ENCODE results near the gene ALDH2. TPM values are rescaled to one million over a fixed set of nuclear protein-coding genes. Genes with fewer than 3 reads are reported as not detected.
"Not testable (repeated sequence)": the region's sequence is repeated elsewhere in the genome, so short reads cannot be mapped to it uniquely, and the experiment has no call there.

ALDH2 gene
- total RNA-seq, 2 experiments from 2014 or later = 3.2 to 3.8 TPM

DNA sequence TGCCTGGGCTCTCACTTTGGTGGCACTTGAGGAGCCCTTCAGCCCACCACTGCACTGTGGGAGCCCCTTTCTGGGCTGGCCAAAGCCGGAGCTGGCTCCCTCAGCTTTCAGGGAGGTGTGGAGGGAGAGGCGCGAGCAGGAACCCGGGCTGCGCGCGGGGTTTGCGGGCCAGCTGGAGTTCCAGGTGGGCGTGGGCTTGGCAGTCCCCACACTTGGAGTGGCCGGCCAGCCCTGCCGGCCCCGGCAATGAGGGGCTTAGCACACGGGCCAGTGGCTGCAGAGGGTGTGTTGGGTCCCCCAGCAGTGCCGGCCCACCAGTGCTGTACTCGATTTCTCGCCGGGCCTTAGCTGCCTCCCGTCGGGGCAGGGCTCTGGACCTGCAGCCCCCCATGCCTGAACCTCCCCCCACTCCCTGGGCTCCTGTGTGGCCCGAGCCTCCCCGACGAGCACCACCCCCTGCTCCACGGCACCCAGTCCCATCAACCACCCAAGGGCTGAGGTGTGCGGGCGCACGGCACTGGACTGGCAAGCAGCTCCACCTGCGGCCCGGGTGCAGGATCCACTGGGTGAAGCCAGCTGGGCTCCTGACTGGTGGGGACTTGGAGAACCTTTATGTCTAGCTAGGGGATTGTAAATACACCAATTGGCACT, 68.9 kb downstream of the ALDH2 start:
- H3K9me3 Mint-ChIP-seq; H3K27ac Mint-ChIP-seq; ATAC-seq; intact Hi-C loops (cut with micrococcal nuclease); H3K27me3 Mint-ChIP-seq; POLR2A ChIA-PET; DNase-seq; H3K4me3 Mint-ChIP-seq: not testable (repeated sequence)
- Mint-ChIP-seq H3K36me3 (ENCODE audit: low read depth) (peaks cover 25% of the 10 kb centered on the region), H3K4me1 (ENCODE audit: low read depth) (peaks cover 28% of the 10 kb centered on the region)
- CTCF ChIA-PET = interaction anchor here (1.0 to 1.6 kb wide), 2 partner anchors 20 to 22 kb away, joined by 3 read pairs; no protein-coding TSS in a partner anchor

GRCh38 chr12:111838353-111838752, 71.6 kb downstream of the ALDH2 start:
- H3K4me1 Mint-ChIP-seq (ENCODE audit: low read depth) = peaks cover 31% of the 10 kb centered on the region
- TF ChIP-seq, protein P1, sequence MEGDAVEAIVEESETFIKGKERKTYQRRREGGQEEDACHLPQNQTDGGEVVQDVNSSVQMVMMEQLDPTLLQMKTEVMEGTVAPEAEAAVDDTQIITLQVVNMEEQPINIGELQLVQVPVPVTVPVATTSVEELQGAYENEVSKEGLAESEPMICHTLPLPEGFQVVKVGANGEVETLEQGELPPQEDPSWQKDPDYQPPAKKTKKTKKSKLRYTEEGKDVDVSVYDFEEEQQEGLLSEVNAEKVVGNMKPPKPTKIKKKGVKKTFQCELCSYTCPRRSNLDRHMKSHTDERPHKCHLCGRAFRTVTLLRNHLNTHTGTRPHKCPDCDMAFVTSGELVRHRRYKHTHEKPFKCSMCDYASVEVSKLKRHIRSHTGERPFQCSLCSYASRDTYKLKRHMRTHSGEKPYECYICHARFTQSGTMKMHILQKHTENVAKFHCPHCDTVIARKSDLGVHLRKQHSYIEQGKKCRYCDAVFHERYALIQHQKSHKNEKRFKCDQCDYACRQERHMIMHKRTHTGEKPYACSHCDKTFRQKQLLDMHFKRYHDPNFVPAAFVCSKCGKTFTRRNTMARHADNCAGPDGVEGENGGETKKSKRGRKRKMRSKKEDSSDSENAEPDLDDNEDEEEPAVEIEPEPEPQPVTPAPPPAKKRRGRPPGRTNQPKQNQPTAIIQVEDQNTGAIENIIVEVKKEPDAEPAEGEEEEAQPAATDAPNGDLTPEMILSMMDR (IDR thresholded peaks at IDR 0.05) = no peak
- ChIA-PET CTCF (interaction anchor here (1.5 kb wide), 1 partner anchor 25 kb away, joined by 3 read pairs; no protein-coding TSS in a partner anchor), POLR2A (no interaction called here)
- no peak overlapping the region for H3K4me3 Mint-ChIP-seq
- no peaks in the 10 kb centered on the region for H3K9me3 Mint-ChIP-seq
- intact Hi-C loops (cut with micrococcal nuclease) = no loop called here
- H3K36me3 Mint-ChIP-seq (ENCODE audit: low read depth) = peaks cover 36% of the 10 kb centered on the region
- ATAC-seq (no peak), DNase-seq (no peak)
- H3K27ac Mint-ChIP-seq = no peak overlapping the region
- no peaks in the 10 kb centered on the region for H3K27me3 Mint-ChIP-seq

GRCh38 chr12:111840807-111841206, 74.1 kb downstream of the ALDH2 start:
- ChIA-PET POLR2A (interaction anchor here (0.8 to 2.9 kb wide), 5 partner anchors 13 to 173 kb away, joined by 3 to 9 read pairs (median 6); partner anchors contain the start of genes ERP29 and TMEM116), CTCF (interaction anchor here (0.9 to 1.2 kb wide), 3 partner anchors 20 to 570 kb away, joined by 3 to 5 read pairs (median 3); no protein-coding TSS in a partner anchor)
- intact Hi-C loops (cut with micrococcal nuclease) = no loop called here
- Mint-ChIP-seq H3K27ac (peak overlapping the region; percentile 96), H3K36me3 (ENCODE audit: low read depth) (peaks cover 49% of the 10 kb centered on the region), H3K4me1 (ENCODE audit: low read depth) (peaks cover 41% of the 10 kb centered on the region), H3K9me3 (no peaks in the 10 kb centered on the region), H3K27me3 (no peaks in the 10 kb centered on the region), H3K4me3 (peak overlapping the region; percentile 90)
- no peak for ATAC-seq
- DNase-seq = peak; percentile 19
- TF ChIP-seq, protein P1 (IDR thresholded peaks at IDR 0.05) = no peak

GRCh38 chr12:111841236-111841749, 74.6 kb downstream of the ALDH2 start:
- Mint-ChIP-seq H3K4me1 (ENCODE audit: low read depth) (peaks cover 43% of the 10 kb centered on the region), H3K27me3 (no peaks in the 10 kb centered on the region), H3K4me3 (peak overlapping the region; percentile 90), H3K9me3 (no peaks in the 10 kb centered on the region), H3K27ac (peak overlapping the region; percentile 96), H3K36me3 (ENCODE audit: low read depth) (peaks cover 52% of the 10 kb centered on the region)
- TF ChIP-seq, protein P1 (IDR thresholded peaks at IDR 0.05) = no peak
- POLR2A ChIA-PET = interaction anchor here (0.6 to 2.9 kb wide), 10 partner anchors 12 to 277 kb away, joined by 3 to 9 read pairs (median 4); partner anchors contain the start of genes ERP29 and TMEM116
- peak; percentile 6 for ATAC-seq
- no peak for DNase-seq
- intact Hi-C loops (cut with micrococcal nuclease) = no loop called here
- CTCF ChIA-PET = interaction anchor here (0.9 to 1.2 kb wide), 3 partner anchors 19 to 570 kb away, joined by 3 read pairs; no protein-coding TSS in a partner anchor

DNA sequence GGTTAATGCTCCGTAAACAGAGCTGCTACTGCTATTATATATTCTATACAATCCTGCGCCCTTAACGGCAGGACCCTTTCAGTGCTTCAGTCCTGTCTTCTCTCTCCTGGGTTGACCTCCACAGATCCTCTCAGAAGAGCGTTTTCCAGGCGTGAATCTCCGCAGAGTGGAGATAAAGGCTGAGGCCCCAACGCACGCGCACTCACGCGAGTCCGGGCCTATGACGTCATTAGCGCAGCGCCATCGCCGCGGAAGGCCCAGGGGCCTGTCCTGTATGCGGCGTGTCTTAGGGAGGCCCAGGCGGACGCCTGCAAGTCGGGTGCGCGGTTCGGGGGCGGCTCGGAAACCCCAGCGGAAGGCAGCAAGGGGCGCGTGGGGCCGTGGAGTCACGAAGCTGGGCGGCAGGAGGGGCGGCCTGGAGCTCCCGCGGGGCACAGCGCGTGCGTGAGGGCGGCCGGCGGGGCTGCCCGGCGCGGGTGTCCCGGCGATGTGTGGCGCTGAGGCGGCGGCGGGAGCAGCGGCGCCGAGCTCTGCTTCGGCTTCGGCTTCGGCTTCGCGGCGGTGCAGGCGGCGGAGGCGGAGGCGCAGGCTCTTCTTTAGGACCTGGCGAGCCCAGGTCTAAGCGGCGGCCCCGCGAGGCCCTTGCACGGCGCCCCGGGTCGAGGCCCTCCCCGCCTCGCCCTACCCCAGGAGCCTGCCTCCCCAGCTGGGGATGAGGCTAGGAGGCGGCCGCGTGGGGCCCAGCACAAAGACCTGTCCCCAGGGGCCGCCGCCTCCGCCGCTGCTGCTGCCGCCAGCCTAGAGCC, 75.2 kb downstream of the ALDH2 start, which contains the start of gene MAPKAPK5:
Gene MAPKAPK5 (plus strand): TSS at position 479 of the 806 bp plus-strand sequence. CDS start 506 bp downstream, outside the sequence.
- peak; percentile 87 for ATAC-seq
- POLR2A ChIA-PET = interaction anchor here (0.6 to 2.9 kb wide), 17 partner anchors 14 to 1263 kb away, joined by 3 to 9 read pairs (median 4); partner anchors contain the start of genes ERP29, PTPN11 and TMEM116
- TF ChIP-seq, protein P1 (IDR thresholded peaks at IDR 0.05) = no peak
- CTCF ChIA-PET = interaction anchor here (1.0 to 1.2 kb wide), 2 partner anchors 25 to 569 kb away, joined by 3 read pairs; no protein-coding TSS in a partner anchor
- Mint-ChIP-seq H3K27ac (peak within 1 kb of the TSS; percentile 97), H3K36me3 (ENCODE audit: low read depth) (peaks cover 57% of the 10 kb centered on the region), H3K4me3 (peak within 1 kb of the TSS; percentile 90), H3K9me3 (no peaks in the 10 kb centered on the region), H3K4me1 (ENCODE audit: low read depth) (peaks cover 45% of the 10 kb centered on the region), H3K27me3 (no peaks in the 10 kb centered on the region)
- intact Hi-C loops (cut with micrococcal nuclease) = no loop called here
- DNase-seq = peak; percentile 97

Measured in activated CD8-positive, alpha-beta T cell treated with anti-CD3 and anti-CD28 coated beads for 36 hours (primary cell).